AG08396 (cell line): ENCODE data around the gene ZBTB7C.

Source experiments
- DNase-seq: peaks from one replicate; pipeline ENCODE4 v3.0.0; 2012; ENCODE audit warnings: low spot score, mixed read lengths

Gene ZBTB7C

GRCh38 chr18:48354746-48355260 lies 54.4 kb downstream of the ZBTB7C start:
- DNase-seq = no peak

- DNase-seq = no peak
These were observed 57.0 kb downstream of the ZBTB7C start for GRCh38 chr18:48352051-48352755.

DNA sequence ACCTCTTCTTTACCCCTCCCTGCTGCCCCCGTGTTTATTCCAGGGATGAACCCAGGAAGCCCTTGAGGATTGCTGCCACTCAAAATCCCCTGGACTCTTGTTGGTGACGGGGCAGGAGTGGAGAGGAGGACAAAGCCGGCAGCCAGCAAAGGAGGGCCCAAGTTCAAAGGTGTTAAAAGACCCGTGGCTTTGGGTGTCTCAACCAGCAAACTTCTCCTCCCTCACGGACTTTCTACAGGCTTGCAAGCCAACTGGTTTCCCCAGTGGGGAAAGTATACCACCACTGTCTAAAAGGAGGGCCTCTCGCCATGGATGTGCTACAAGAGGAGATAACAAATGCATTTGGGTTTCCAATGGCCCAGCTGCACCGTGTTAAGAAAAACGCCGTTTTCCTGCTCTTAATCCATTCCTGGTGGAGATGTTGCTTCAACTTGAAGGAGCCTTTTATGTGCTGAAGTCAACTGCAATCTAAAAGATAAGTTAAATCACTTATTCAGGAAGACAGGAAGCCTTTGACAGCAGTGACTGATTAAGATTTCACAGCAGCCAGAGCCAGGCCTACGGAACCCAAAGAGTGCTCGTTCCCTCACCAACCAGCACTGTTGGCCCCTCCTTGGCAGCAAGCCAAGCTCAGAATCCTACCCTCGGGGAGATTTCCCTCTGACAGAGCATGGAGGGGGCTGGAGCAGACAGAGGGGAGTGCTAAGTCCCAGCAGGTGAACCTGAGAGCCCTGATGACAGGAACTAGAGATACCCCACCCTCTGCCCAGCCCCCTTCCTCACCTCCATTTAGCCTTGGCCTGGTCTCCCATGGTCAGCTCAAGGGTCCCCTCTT lies 57.8 kb downstream of the ZBTB7C start:
- DNase-seq = no peak

DNA sequence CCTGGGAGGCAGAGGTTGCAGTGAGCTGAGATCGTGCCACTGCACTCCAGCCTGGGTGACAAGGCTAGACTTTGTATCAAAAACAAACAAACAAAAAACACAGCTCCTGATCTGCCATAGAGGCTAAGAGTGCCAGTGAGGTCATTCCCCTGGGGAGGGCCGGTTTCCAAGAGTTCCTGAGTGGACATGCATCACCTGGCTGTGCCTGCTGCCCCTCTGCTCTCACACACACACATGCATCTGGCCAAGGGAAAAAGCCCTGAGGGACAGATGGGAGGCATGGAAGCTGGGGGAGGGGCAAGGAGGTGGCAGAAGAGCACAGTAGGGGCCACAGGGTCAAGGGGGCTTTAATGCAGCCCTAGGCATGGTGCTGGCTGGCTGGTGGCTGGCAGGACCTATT lies 60.4 kb downstream of the ZBTB7C start:
- DNase-seq = no peak

DNA sequence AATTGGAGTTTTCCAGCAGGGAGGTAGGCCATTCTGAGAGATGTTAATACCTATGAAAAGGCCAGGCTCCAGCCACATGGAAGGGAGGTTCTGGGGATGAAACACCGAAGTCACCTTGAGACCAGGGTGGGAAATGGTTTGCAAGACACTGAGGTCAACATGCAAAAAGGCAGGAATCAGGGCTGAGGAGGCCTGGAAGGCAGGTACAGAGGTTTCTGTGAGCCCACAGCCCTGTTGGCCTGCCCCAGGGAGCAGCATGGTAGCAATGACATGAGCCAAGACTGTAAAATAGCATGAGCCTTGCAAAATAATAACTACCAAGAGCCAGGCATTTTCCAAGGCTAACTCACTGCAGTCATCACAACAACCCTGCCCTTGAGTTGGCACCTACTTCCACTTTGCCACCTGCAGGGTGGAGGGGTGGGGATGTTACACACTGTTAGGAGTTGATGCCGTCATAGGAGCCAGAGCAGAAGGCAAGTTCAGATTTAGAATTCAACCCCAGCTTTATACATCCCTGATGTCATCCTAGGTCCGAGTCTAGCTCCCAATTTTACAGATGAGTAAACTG lies 61.3 kb downstream of the ZBTB7C start:
- no peak for DNase-seq

- no peak for DNase-seq
These were observed 63.6 kb downstream of the ZBTB7C start for GRCh38 chr18:48345596-48345995.

GRCh38 chr18:48342581-48342980 lies 66.6 kb downstream of the ZBTB7C start:
- no peak for DNase-seq

DNA sequence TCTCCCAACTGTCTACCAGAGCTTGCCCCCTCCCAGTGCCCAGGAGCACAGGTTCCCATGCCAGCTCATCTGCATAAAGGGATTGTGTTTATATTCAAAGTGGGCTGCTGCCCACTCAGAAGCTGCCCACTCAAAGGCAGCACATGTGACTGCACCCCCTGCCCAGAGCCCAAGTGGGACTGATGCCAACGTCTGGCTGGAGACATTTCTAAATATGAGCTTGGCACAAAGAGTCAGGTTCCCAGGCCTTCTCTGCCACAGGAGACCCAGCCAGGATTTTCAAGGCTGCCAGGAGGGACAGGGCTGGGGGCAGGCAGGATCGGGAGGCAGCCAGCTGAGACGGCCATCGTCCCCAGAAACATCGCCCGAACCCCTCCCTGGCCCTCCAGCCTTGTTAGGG lies 67.1 kb downstream of the ZBTB7C start:
- no peak for DNase-seq

- no peak for DNase-seq
These were observed 68.6 kb downstream of the ZBTB7C start for GRCh38 chr18:48340560-48340959.

DNA sequence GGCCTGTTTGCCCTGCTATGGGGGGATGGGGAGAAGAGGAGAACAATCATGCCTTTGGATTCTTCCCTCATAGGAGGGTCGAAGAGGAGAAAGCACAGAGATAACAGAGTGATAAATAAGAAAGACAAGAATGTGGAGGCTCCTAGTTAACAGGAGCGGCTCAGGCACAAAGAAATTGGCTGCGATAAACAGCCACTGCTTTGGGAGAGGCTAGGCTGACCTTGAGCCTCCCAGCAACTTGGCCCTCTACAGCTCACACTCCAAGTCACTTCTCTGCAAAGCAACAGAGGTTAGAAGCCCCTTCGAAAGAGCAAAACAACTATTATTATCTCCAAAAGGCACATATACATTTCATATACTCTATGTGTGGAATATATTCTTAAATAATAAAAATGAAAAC lies 69.5 kb downstream of the ZBTB7C start:
- no peak for DNase-seq

GRCh38 chr18:48338915-48339314 lies 70.3 kb downstream of the ZBTB7C start:
- DNase-seq = no peak

GRCh38 chr18:48337053-48337452 lies 72.1 kb downstream of the ZBTB7C start:
- no peak for DNase-seq

- DNase-seq = no peak
These were observed 72.9 kb downstream of the ZBTB7C start for GRCh38 chr18:48336332-48336731.

DNA sequence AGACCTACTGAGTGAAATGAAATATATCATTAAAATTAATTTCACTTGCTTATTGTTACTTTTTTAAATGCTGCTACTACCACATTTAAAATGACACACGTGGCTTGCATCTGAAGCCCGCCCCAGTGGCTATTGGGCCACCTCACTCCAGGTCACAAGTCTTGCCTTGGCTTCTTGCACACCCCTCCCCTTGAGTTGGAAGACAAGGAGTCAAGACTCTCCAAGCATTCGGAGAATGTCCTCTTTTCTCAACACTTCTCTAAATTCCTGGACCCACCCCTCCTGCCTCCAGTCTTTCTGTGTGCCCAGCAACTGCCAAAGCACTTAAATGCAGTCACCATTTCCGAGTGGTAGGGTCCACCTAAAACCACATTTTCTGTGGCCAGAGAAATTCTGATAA lies 73.4 kb downstream of the ZBTB7C start:
- no peak for DNase-seq

DNA sequence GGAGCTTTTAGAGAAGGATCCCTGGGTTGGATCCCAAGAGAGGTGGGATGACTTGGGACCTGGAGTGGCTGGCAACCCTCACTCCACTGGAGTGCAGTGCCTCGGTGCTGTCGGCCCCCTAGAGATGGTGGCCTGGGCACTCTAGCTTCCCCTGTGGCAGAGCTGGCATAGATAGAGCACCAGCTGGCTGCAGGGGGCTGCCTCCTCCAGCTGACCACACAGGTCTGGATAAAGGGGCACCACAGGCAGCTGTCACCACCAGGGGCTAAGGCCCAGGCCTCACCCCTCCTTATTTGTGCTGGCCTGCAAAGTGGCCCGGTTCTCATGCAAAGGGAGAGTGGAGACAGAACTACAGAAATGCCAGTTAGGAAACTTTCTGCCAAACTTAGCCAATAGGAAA lies 74.3 kb downstream of the ZBTB7C start:
- no peak for DNase-seq

- DNase-seq = no peak
These were observed 75.6 kb downstream of the ZBTB7C start for GRCh38 chr18:48333563-48333962.

GRCh38 chr18:48330016-48330991 lies 78.9 kb downstream of the ZBTB7C start:
- DNase-seq = peak; percentile 78

DNA sequence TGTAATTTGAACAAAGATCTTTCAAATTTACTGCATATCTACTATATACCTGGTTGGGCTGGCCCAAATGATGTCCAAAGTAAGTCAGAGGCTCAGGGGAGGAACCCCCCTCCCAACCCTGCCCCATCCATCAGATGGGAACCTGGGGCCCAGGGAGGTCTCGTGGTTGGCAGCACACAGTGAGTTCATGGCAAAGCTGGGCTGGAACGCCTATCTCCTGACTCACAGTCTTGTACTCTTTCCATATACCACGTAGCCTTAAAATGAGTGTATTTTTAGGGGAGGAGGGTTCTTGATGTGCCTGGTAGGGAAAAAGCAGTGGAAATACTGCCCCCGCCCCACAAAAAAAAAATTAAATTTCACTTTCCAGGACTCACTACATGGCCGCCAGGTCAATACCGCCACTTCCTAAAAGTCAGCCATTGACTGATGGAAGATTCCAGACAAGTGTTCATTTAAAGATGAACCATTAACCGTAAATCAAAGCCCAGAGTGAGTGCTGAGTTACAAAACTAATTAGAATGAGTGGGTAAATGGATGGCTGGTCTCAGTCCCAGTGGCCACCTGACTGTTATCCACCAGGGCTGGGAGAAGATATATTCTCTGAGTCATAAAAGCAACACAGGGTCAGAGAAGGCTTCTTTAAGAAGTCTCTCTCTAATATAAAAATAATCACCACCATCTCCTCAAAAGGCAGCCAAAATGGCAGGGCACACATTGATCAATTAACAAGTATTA lies 80.5 kb downstream of the ZBTB7C start:
- DNase-seq = no peak

- peak; percentile 35 for DNase-seq
These were observed 82.1 kb downstream of the ZBTB7C start for GRCh38 chr18:48326901-48327675.

DNA sequence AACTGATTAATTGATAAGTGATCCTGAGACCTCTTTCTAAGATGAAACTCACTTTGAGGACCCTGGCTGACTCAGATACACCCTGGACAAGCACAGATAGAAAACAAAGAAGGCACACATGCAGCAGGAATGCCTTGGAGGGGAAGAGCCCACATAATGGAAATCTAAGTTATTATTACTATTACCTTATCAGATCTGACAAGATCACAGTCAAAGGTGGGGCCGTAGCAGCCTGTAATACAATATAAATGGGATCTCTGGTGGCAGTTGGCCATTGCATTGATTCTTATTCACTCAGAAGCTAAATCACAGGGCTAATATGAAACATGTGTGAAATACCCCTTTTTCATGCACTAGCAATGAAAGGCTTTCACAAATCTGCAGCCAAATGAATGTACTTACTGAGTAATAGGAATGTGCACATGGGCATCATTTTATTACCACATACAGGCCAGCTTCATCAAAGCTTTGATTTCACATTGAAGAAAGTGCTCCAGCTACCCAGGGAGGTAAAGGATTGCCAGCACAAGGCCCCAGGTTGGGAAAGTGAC lies 84.0 kb downstream of the ZBTB7C start:
- DNase-seq = no peak
